WTC11 (cell line): ENCODE measurements around the gene CACNA1E. TPM values are rescaled to one million over a fixed set of nuclear protein-coding genes. Genes with fewer than 3 reads are reported as not detected.

Source experiments
- ATAC-seq: fragments of 200-7000 bp; cut with Tn5 transposase; 2 replicates; pipeline ENCODE4 v1.10.0; 2021; ENCODE audit warnings: mild to moderate bottlenecking, moderate library complexity
- CTCF ChIA-PET: fragments of 300-600 bp; sonication (Branson Sonifier 250); formaldehyde crosslinking; loops from one replicate; lab custom pipeline; 2021; ENCODE audit warnings: antibody characterized with exemption; lab: Charles Lee
- POLR2A ChIA-PET: fragments of 350-600 bp; sonication (Branson Sonifier 250); formaldehyde crosslinking; loops from one replicate; lab custom pipeline; 2021; ENCODE audit warnings: antibody characterized with exemption; lab: Charles Lee
- DNase-seq: peaks from one replicate; pipeline ENCODE4 v3.0.0; 2021; ENCODE audit warnings: low spot score
- H3K27ac Mint-ChIP-seq: 2 replicates; pipeline ENCODE4 v1.8.0; 2021; ENCODE audit warnings: mixed read lengths
- H3K27me3 Mint-ChIP-seq: 2 replicates; pipeline ENCODE4 v1.8.0; 2021; ENCODE audit warnings: low read depth, mild to moderate bottlenecking, moderate library complexity, mixed read lengths
- H3K36me3 Mint-ChIP-seq: 2 replicates; pipeline ENCODE4 v1.8.0; 2021; ENCODE audit warnings: mixed read lengths
- H3K4me1 Mint-ChIP-seq: 2 replicates; pipeline ENCODE4 v1.8.0; 2022; ENCODE audit warnings: mixed read lengths
- H3K4me3 Mint-ChIP-seq: 2 replicates; pipeline ENCODE4 v1.8.0; 2021; ENCODE audit warnings: mild to moderate bottlenecking, moderate library complexity, mixed read lengths
- H3K9me3 Mint-ChIP-seq: 2 replicates; pipeline ENCODE4 v1.8.0; 2021; ENCODE audit warnings: mixed read lengths
- CBFB ChIP-seq: sonication (generic); formaldehyde crosslinking; IDR thresholded peaks from 2 replicates; pipeline ENCODE4 v1.8.1; 2022; ENCODE audit warnings: mild to moderate bottlenecking, low read depth, missing genetic modification reagents
- ELF4 ChIP-seq: sonication (generic); formaldehyde crosslinking; IDR thresholded peaks from 2 replicates; pipeline ENCODE4 v1.8.1; 2022; ENCODE audit warnings: low read depth, mild to moderate bottlenecking, moderate library complexity, missing genetic modification reagents
- KAT7 ChIP-seq: sonication (generic); formaldehyde crosslinking; IDR thresholded peaks from 2 replicates; pipeline ENCODE4 v1.8.1; 2023; ENCODE audit warnings: missing genetic modification reagents, mild to moderate bottlenecking, borderline replicate concordance
- NFATC4 ChIP-seq: fragments of 250-450 bp; sonication (Bioruptor Pico); IDR thresholded peaks from 2 replicates; pipeline ENCODE4 v1.9.0; 2021; ENCODE audit warnings: mild to moderate bottlenecking
- NFYB ChIP-seq: sonication (generic); formaldehyde crosslinking; conservative IDR thresholded peaks from 2 replicates; pipeline ENCODE4 v1.8.0; 2022; ENCODE audit warnings: low read depth, missing genetic modification reagents
- OVOL2 ChIP-seq: fragments of 250-450 bp; sonication (Bioruptor Pico); IDR thresholded peaks from 2 replicates; pipeline ENCODE4 v1.9.0; 2021; ENCODE audit warnings: mild to moderate bottlenecking, borderline replicate concordance
- SMAD3 ChIP-seq: sonication (generic); formaldehyde crosslinking; IDR thresholded peaks from 2 replicates; pipeline ENCODE4 v1.8.0; 2022; ENCODE audit warnings: missing genetic modification reagents, mild to moderate bottlenecking, borderline replicate concordance
- SMAD4 ChIP-seq: sonication (generic); formaldehyde crosslinking; IDR thresholded peaks from 2 replicates; pipeline ENCODE4 v1.8.0; 2022; ENCODE audit warnings: mild to moderate bottlenecking, missing genetic modification reagents
- SP1 ChIP-seq: sonication (generic); formaldehyde crosslinking; conservative IDR thresholded peaks from 2 replicates; pipeline ENCODE4 v1.8.1; 2022; ENCODE audit warnings: missing genetic modification reagents
- TCF7 ChIP-seq: sonication (generic); formaldehyde crosslinking; IDR thresholded peaks from 2 replicates; pipeline ENCODE4 v1.8.0; 2022; ENCODE audit warnings: mild to moderate bottlenecking, low read depth, missing genetic modification reagents, moderate library complexity
- ZBTB21 ChIP-seq: sonication (generic); formaldehyde crosslinking; IDR thresholded peaks from 2 replicates; pipeline ENCODE4 v1.8.1; 2023; ENCODE audit warnings: mild to moderate bottlenecking, missing genetic modification reagents, borderline replicate concordance
- ZNF121 ChIP-seq: sonication (generic); formaldehyde crosslinking; IDR thresholded peaks from 2 replicates; pipeline ENCODE4 v1.8.0; 2023; ENCODE audit warnings: missing genetic modification reagents
- total RNA-seq: library from RNA; stranded (reverse); gene quantifications from 3 replicates; pipeline ENCODE4 v1.2.3, GENCODE V29; 2021
- TF ChIP-seq, protein P1 (sequence below): sonication (generic); formaldehyde crosslinking; IDR thresholded peaks from 2 replicates; pipeline ENCODE4 v1.8.1; 2023; ENCODE audit warnings: mild to moderate bottlenecking, missing genetic modification reagents, moderate library complexity
- TF ChIP-seq, protein P2 (sequence below): sonication (generic); formaldehyde crosslinking; IDR thresholded peaks from 2 replicates; pipeline ENCODE4 v1.8.1; 2023; ENCODE audit warnings: mild to moderate bottlenecking, moderate library complexity, missing genetic modification reagents
- TF ChIP-seq, protein P3 (sequence below): sonication (generic); formaldehyde crosslinking; IDR thresholded peaks from 2 replicates; pipeline ENCODE4 v1.8.1; 2023; ENCODE audit warnings: mild to moderate bottlenecking, missing genetic modification reagents, moderate library complexity
- TF ChIP-seq, protein P4 (sequence below): sonication (generic); formaldehyde crosslinking; IDR thresholded peaks from 2 replicates; pipeline ENCODE4 v1.8.1; 2023; ENCODE audit warnings: mild to moderate bottlenecking, missing genetic modification reagents
- TF ChIP-seq, protein P5 (sequence below): sonication (generic); formaldehyde crosslinking; IDR thresholded peaks from 2 replicates; pipeline ENCODE4 v1.8.1; 2022; ENCODE audit warnings: mild to moderate bottlenecking, moderate library complexity, missing genetic modification reagents
- TF ChIP-seq, protein P6 (sequence below): sonication (generic); formaldehyde crosslinking; IDR thresholded peaks from 2 replicates; pipeline ENCODE4 v1.8.0; 2022; ENCODE audit warnings: missing genetic modification reagents
- TF ChIP-seq, protein P7 (sequence below): sonication (generic); formaldehyde crosslinking; IDR thresholded peaks from 2 replicates; pipeline ENCODE4 v1.8.0; 2023; ENCODE audit warnings: missing genetic modification reagents

The CACNA1E gene
- total RNA-seq, 1 experiment from 2014 or later, result 0.63 TPM

DNA sequence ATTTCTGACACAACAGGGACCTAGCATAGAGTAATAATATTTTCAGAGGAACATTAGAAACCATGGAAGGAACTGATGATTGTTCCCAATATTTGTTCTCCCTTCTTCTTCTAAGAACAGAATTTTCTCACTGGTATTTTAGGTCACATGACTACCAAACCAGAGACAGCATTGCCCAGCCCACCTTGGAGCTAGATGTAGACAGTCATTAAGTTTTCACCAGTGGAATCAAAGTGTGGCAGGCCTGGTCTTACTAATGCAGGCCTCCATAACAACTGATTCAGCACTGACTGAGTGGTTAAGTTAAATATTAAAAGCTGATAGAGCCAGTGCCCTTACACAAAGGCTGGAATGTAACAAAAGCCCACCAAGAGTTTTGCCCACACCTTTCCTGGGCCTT, 333.8 kb downstream of the CACNA1E start (continued):
- TF ChIP-seq, protein P1, sequence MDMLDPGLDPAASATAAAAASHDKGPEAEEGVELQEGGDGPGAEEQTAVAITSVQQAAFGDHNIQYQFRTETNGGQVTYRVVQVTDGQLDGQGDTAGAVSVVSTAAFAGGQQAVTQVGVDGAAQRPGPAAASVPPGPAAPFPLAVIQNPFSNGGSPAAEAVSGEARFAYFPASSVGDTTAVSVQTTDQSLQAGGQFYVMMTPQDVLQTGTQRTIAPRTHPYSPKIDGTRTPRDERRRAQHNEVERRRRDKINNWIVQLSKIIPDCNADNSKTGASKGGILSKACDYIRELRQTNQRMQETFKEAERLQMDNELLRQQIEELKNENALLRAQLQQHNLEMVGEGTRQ, result no peak
- TF ChIP-seq, protein P2, sequence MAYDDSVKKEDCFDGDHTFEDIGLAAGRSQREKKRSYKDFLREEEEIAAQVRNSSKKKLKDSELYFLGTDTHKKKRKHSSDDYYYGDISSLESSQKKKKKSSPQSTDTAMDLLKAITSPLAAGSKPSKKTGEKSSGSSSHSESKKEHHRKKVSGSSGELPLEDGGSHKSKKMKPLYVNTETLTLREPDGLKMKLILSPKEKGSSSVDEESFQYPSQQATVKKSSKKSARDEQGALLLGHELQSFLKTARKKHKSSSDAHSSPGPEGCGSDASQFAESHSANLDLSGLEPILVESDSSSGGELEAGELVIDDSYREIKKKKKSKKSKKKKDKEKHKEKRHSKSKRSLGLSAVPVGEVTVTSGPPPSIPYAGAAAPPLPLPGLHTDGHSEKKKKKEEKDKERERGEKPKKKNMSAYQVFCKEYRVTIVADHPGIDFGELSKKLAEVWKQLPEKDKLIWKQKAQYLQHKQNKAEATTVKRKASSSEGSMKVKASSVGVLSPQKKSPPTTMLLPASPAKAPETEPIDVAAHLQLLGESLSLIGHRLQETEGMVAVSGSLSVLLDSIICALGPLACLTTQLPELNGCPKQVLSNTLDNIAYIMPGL (CRISPR knock-in tag), result no peak
- TF ChIP-seq, protein P3, sequence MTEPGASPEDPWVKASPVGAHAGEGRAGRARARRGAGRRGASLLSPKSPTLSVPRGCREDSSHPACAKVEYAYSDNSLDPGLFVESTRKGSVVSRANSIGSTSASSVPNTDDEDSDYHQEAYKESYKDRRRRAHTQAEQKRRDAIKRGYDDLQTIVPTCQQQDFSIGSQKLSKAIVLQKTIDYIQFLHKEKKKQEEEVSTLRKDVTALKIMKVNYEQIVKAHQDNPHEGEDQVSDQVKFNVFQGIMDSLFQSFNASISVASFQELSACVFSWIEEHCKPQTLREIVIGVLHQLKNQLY (CRISPR knock-in tag), result no peak
- TF ChIP-seq, protein P4, sequence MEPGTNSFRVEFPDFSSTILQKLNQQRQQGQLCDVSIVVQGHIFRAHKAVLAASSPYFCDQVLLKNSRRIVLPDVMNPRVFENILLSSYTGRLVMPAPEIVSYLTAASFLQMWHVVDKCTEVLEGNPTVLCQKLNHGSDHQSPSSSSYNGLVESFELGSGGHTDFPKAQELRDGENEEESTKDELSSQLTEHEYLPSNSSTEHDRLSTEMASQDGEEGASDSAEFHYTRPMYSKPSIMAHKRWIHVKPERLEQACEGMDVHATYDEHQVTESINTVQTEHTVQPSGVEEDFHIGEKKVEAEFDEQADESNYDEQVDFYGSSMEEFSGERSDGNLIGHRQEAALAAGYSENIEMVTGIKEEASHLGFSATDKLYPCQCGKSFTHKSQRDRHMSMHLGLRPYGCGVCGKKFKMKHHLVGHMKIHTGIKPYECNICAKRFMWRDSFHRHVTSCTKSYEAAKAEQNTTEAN (CRISPR knock-in tag), result no peak

DNA sequence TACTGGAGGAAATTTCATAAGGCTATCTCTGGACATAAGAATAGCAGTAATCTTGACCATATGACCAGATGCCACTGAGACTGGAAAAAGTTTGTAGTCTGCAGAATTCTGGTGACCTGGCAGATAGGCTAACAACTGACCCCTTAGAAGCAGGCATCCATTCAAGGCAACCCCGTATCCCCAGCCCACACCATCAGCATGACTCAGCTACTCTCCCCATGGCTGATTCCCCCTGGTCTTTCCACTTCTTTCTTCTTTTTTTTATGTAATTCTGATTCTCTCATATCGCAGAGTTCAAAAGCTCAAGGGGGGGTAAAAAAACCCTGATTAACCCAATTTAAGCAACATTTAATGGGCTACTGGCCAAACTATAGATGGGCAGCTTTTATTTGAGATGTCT, 335.1 kb downstream of the CACNA1E start:
- CTCF ChIA-PET, result interaction anchor here (1.5 to 2.1 kb wide), 3 partner anchors 8 to 236 kb away, joined by 3 to 7 read pairs (median 7); no protein-coding TSS in a partner anchor
- TF ChIP-seq ELF4 (no peak), KAT7 (no peak), ZNF121 (CRISPR knock-in tag) (no peak), OVOL2 (CRISPR knock-in tag) (no peak), NFYB (no peak)
- TF ChIP-seq, all 79 proteins: peak for 0
- no peak for DNase-seq
- no peak overlapping the region for H3K4me3 Mint-ChIP-seq
- H3K27me3 Mint-ChIP-seq, result no peaks in the 10 kb centered on the region
- POLR2A ChIA-PET, result no interaction called here
- peaks cover 12% of the 10 kb centered on the region for H3K9me3 Mint-ChIP-seq
- H3K4me1 Mint-ChIP-seq, result peaks cover 12% of the 10 kb centered on the region
- H3K27ac Mint-ChIP-seq, result no peak overlapping the region
- no peaks in the 10 kb centered on the region for H3K36me3 Mint-ChIP-seq
- no peak for ATAC-seq

DNA sequence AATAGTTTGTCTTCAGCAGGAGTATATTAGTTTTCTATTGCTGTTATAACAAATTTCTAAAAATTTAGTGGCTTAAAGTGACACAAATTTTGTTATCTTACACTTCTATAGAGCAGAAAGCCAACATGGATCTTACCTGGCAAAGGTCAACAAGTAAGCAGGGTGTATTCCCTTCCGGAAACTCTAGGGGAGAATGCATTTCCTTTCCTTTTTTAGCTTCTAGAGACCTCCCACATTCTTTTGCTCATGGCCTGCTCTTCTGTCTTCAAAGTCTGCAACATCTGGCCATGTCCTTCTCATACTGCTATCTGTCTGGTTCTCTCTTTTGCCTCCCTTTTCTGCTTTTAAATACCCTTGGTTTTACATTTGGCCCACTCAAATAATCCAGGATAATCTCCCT, 335.6 kb downstream of the CACNA1E start:
- H3K27me3 Mint-ChIP-seq, result no peaks in the 10 kb centered on the region
- peaks cover 12% of the 10 kb centered on the region for H3K9me3 Mint-ChIP-seq
- TF ChIP-seq TCF7 (CRISPR knock-in tag) (no peak), NFATC4 (CRISPR knock-in tag) (no peak), SP1 (CRISPR knock-in tag) (no peak), SMAD4 (CRISPR knock-in tag) (no peak), CBFB (CRISPR knock-in tag) (no peak), SMAD3 (CRISPR knock-in tag) (no peak), ELF4 (no peak), ZBTB21 (no peak)
- TF ChIP-seq, protein P2 (CRISPR knock-in tag), result no peak
- TF ChIP-seq, protein P5, sequence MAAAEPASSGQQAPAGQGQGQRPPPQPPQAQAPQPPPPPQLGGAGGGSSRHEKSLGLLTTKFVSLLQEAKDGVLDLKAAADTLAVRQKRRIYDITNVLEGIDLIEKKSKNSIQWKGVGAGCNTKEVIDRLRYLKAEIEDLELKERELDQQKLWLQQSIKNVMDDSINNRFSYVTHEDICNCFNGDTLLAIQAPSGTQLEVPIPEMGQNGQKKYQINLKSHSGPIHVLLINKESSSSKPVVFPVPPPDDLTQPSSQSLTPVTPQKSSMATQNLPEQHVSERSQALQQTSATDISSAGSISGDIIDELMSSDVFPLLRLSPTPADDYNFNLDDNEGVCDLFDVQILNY (CRISPR knock-in tag), result no peak
- TF ChIP-seq, protein P6, sequence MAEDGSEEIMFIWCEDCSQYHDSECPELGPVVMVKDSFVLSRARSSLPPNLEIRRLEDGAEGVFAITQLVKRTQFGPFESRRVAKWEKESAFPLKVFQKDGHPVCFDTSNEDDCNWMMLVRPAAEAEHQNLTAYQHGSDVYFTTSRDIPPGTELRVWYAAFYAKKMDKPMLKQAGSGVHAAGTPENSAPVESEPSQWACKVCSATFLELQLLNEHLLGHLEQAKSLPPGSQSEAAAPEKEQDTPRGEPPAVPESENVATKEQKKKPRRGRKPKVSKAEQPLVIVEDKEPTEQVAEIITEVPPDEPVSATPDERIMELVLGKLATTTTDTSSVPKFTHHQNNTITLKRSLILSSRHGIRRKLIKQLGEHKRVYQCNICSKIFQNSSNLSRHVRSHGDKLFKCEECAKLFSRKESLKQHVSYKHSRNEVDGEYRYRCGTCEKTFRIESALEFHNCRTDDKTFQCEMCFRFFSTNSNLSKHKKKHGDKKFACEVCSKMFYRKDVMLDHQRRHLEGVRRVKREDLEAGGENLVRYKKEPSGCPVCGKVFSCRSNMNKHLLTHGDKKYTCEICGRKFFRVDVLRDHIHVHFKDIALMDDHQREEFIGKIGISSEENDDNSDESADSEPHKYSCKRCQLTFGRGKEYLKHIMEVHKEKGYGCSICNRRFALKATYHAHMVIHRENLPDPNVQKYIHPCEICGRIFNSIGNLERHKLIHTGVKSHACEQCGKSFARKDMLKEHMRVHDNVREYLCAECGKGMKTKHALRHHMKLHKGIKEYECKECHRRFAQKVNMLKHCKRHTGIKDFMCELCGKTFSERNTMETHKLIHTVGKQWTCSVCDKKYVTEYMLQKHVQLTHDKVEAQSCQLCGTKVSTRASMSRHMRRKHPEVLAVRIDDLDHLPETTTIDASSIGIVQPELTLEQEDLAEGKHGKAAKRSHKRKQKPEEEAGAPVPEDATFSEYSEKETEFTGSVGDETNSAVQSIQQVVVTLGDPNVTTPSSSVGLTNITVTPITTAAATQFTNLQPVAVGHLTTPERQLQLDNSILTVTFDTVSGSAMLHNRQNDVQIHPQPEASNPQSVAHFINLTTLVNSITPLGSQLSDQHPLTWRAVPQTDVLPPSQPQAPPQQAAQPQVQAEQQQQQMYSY, result no peak
- TF ChIP-seq, protein P7, sequence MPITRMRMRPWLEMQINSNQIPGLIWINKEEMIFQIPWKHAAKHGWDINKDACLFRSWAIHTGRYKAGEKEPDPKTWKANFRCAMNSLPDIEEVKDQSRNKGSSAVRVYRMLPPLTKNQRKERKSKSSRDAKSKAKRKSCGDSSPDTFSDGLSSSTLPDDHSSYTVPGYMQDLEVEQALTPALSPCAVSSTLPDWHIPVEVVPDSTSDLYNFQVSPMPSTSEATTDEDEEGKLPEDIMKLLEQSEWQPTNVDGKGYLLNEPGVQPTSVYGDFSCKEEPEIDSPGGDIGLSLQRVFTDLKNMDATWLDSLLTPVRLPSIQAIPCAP (CRISPR knock-in tag), result no peak
- H3K36me3 Mint-ChIP-seq, result no peaks in the 10 kb centered on the region
- H3K4me3 Mint-ChIP-seq, result no peak overlapping the region
- no peak overlapping the region for H3K27ac Mint-ChIP-seq
- H3K4me1 Mint-ChIP-seq, result peaks cover 12% of the 10 kb centered on the region
- ChIA-PET CTCF (interaction anchor here (1.5 to 2.1 kb wide), 3 partner anchors 9 to 236 kb away, joined by 3 to 7 read pairs (median 7); no protein-coding TSS in a partner anchor), POLR2A (no interaction called here)
- no peak for DNase-seq
- ATAC-seq, result peak; percentile 78
